MCF 10A (cell line): Measurements from ENCODE around the gene RBM39. TPM values are rescaled to one million over a fixed set of nuclear protein-coding genes. Genes with fewer than 3 reads are reported as not detected.

Source experiments
- BruUV-seq: library from RNA; stranded (reverse); fragments of 400-500 nt; replicated peaks from 2 replicates; lab custom pipeline; 2021; lab: Mats Ljungman, UMichigan
- CTCF ChIA-PET: fragments of 300-600 bp; sonication (Branson Sonifier 250); formaldehyde crosslinking; extraction: SDS; loops from one replicate; lab custom pipeline; 2021; ENCODE audit warnings: antibody characterized with exemption, inconsistent platforms; lab: Yijun Ruan, JAX
- POLR2A ChIA-PET: fragments of 300-600, 350-650 bp; sonication (Branson Sonifier 250); formaldehyde crosslinking; extraction: SDS; loops from one replicate; lab custom pipeline; 2020; ENCODE audit warnings: antibody characterized with exemption, inconsistent platforms; lab: Yijun Ruan, JAX
- DNase-seq: peaks from one replicate; pipeline ENCODE4 v3.0.0-alpha.2; 2018; ENCODE audit not compliant: unreplicated experiment
- H3K27ac Mint-ChIP-seq: one replicate; pipeline ENCODE4 v1.8.0; 2022; ENCODE audit warnings: mild to moderate bottlenecking, low read depth, mixed read lengths; ENCODE audit not compliant: unreplicated experiment
- H3K27me3 Mint-ChIP-seq: one replicate; pipeline ENCODE4 v1.8.0; 2022; ENCODE audit warnings: mixed read lengths; ENCODE audit not compliant: insufficient read depth, unreplicated experiment
- H3K36me3 Mint-ChIP-seq: one replicate; pipeline ENCODE4 v1.8.0; 2022; ENCODE audit warnings: mild to moderate bottlenecking, moderate library complexity, mixed read lengths; ENCODE audit not compliant: insufficient read depth, unreplicated experiment
- H3K4me1 Mint-ChIP-seq: one replicate; pipeline ENCODE4 v1.8.0; 2022; ENCODE audit warnings: mixed read lengths; ENCODE audit not compliant: insufficient read depth, unreplicated experiment
- H3K4me3 Mint-ChIP-seq: one replicate; pipeline ENCODE4 v1.8.0; 2022; ENCODE audit warnings: mild to moderate bottlenecking, moderate library complexity, mixed read lengths; ENCODE audit not compliant: unreplicated experiment
- H3K9me3 Mint-ChIP-seq: one replicate; pipeline ENCODE4 v1.8.0; 2022; ENCODE audit warnings: mixed read lengths; ENCODE audit not compliant: unreplicated experiment
- intact Hi-C: fragments of 100-400 bp; cut with micrococcal nuclease; formaldehyde crosslinking; loops from 2 replicates; pipeline ENCODE4 v1.14.1; 2022
- total RNA-seq: library from RNA; stranded (reverse); gene quantifications from 2 replicates; pipeline ENCODE4 v1.2.3, GENCODE V29; 2022
- TF ChIP-seq, protein P1 (sequence below): fragments of 200-600 bp; IDR thresholded peaks from one replicate; pipeline ENCODE4 v1.8.0; 2022; ENCODE audit warnings: antibody characterized with exemption, mild to moderate bottlenecking; ENCODE audit not compliant: unreplicated experiment

The RBM39 gene
- total RNA-seq, 1 experiment from 2014 or later: 438 TPM

- POLR2A ChIA-PET: interaction anchor here (0.6 to 11.4 kb wide), 5 partner anchors 9 to 145 kb away, joined by 3 to 617 read pairs (median 266); partner anchors contain the start of genes NFS1, PHF20 and ROMO1
- TF ChIP-seq, protein P1, sequence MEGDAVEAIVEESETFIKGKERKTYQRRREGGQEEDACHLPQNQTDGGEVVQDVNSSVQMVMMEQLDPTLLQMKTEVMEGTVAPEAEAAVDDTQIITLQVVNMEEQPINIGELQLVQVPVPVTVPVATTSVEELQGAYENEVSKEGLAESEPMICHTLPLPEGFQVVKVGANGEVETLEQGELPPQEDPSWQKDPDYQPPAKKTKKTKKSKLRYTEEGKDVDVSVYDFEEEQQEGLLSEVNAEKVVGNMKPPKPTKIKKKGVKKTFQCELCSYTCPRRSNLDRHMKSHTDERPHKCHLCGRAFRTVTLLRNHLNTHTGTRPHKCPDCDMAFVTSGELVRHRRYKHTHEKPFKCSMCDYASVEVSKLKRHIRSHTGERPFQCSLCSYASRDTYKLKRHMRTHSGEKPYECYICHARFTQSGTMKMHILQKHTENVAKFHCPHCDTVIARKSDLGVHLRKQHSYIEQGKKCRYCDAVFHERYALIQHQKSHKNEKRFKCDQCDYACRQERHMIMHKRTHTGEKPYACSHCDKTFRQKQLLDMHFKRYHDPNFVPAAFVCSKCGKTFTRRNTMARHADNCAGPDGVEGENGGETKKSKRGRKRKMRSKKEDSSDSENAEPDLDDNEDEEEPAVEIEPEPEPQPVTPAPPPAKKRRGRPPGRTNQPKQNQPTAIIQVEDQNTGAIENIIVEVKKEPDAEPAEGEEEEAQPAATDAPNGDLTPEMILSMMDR: no peak
- CTCF ChIA-PET: interaction anchor here (0.6 to 1.3 kb wide), 3 partner anchors 13 to 184 kb away, joined by 4 to 6 read pairs (median 5); no protein-coding TSS in a partner anchor
- H3K27me3 Mint-ChIP-seq: no peaks in the 10 kb centered on the region
- peak overlapping the region; percentile 97 for H3K4me3 Mint-ChIP-seq
- intact Hi-C loops: no loop called here
- no peaks in the 10 kb centered on the region for H3K9me3 Mint-ChIP-seq
- no peak for DNase-seq
- peaks cover 24% of the 10 kb centered on the region for H3K4me1 Mint-ChIP-seq
- peaks cover 94% of the 10 kb centered on the region for H3K36me3 Mint-ChIP-seq
- H3K27ac Mint-ChIP-seq: no peak overlapping the region
- BruUV-seq: no TSS peak
These were observed 4.2 kb downstream of the RBM39 start for GRCh38 chr20:35737865-35738333.

GRCh38 chr20:35735826-35736470, 6.1 kb downstream of the RBM39 start:
- Mint-ChIP-seq H3K36me3 (peaks cover 96% of the 10 kb centered on the region), H3K9me3 (no peaks in the 10 kb centered on the region), H3K4me3 (peak overlapping the region; percentile 44), H3K27me3 (no peaks in the 10 kb centered on the region), H3K27ac (peak overlapping the region; percentile 57), H3K4me1 (peaks cover 29% of the 10 kb centered on the region)
- TF ChIP-seq, protein P1: no peak
- BruUV-seq: no TSS peak
- POLR2A ChIA-PET: interaction anchor here (0.6 to 3.6 kb wide), 10 partner anchors 10 to 147 kb away, joined by 4 to 25 read pairs (median 6); partner anchors contain the start of genes NFS1 and ROMO1
- DNase-seq: peak; percentile 25
- intact Hi-C loops: no loop called here
- CTCF ChIA-PET: interaction anchor here (0.6 to 1.2 kb wide), 4 partner anchors 25 to 147 kb away, joined by 4 to 7 read pairs (median 5); no protein-coding TSS in a partner anchor

- H3K36me3 Mint-ChIP-seq: peaks cover 96% of the 10 kb centered on the region
- H3K4me3 Mint-ChIP-seq: peak overlapping the region; percentile 44
- no peaks in the 10 kb centered on the region for H3K9me3 Mint-ChIP-seq
- H3K27ac Mint-ChIP-seq: peak overlapping the region; percentile 57
- intact Hi-C loops: no loop called here
- BruUV-seq: no TSS peak
- H3K4me1 Mint-ChIP-seq: peaks cover 25% of the 10 kb centered on the region
- ChIA-PET POLR2A (interaction anchor here (0.6 to 3.6 kb wide), 15 partner anchors 8 to 860 kb away, joined by 3 to 25 read pairs (median 5); partner anchors contain the start of genes CPNE1, NFS1, RBM12 and RBM39), CTCF (interaction anchor here (0.6 to 1.2 kb wide), 6 partner anchors 12 to 148 kb away, joined by 3 to 6 read pairs (median 4); no protein-coding TSS in a partner anchor)
- no peaks in the 10 kb centered on the region for H3K27me3 Mint-ChIP-seq
- DNase-seq: no peak
- TF ChIP-seq, protein P1: no peak
These were observed 7.0 kb downstream of the RBM39 start for GRCh38 chr20:35734777-35735649.
